B cell (primary cell): ENCODE results near the gene RALGAPA2. TPM values are rescaled to one million over a fixed set of nuclear protein-coding genes. Genes with fewer than 3 reads are reported as not detected.

Source experiments
- ATAC-seq: fragments of 200-7000 bp; cut with Tn5 transposase; one replicate; pipeline ENCODE4 v1.10.0; 2021; ENCODE audit warnings: low read depth, mild to moderate bottlenecking, moderate number of reproducible peaks, moderate library complexity
- CTCF ChIA-PET: fragments of 350-600 bp; sonication (Branson Sonifier 250); formaldehyde crosslinking; loops from one replicate; lab custom pipeline; 2021; ENCODE audit warnings: antibody characterized with exemption, inconsistent platforms; lab: Charles Lee
- POLR2A ChIA-PET: fragments of 350-600 bp; sonication (Branson Sonifier 250); formaldehyde crosslinking; loops from one replicate; lab custom pipeline; 2021; ENCODE audit warnings: antibody characterized with exemption; lab: Charles Lee
- DNase-seq: peaks from one replicate; pipeline ENCODE4 v3.0.0; 2013
- H2AFZ ChIP-seq: 2 replicates; pipeline ENCODE4 v1.6.1; 2012; ENCODE audit warnings: mild to moderate bottlenecking, low read depth, low read length; ENCODE audit not compliant: insufficient read depth, poor library complexity, severe bottlenecking
- H3K27ac ChIP-seq, 2 donors: 1 replicate in 1 of 2; 2 replicates in 1 of 2; pipeline ENCODE4 v1.5.1; 2012 to 2013; ENCODE audit warnings: low read length in 2 of 2, mild to moderate bottlenecking in 2 of 2, moderate library complexity in 1 of 2
- H3K27me3 ChIP-seq, 4 experiments: fragments of 200-600 bp in 1 of 4; sonication (generic) in 1 of 4; replicated peaks in 1 of 4; 1 replicate in 2 of 4; 2 replicates in 2 of 4; pipeline versions ENCODE4 v1.6.1 to v1.7.0; 2013 to 2016; ENCODE audit warnings: low read length in 3 of 4, mild to moderate bottlenecking in 2 of 4, mixed read lengths in 1 of 4, moderate library complexity in 1 of 4; ENCODE audit not compliant: insufficient read depth in 4 of 4, control insufficient read depth in 3 of 4; ENCODE audit errors: control extremely low read depth in 1 of 4
- H3K36me3 ChIP-seq, 2 experiments: replicated peaks in 1 of 2; 1 replicate in 1 of 2; 2 replicates in 1 of 2; pipeline versions ENCODE4 v1.6.1 to v1.7.1; 2013; ENCODE audit warnings: low read length in 1 of 2; ENCODE audit not compliant: insufficient read depth in 2 of 2, control insufficient read depth in 1 of 2; ENCODE audit errors: control extremely low read depth in 1 of 2, extremely low read depth in 1 of 2
- H3K4me1 ChIP-seq, 2 donors: fragments of 200-600 bp in 1 of 2; sonication (generic) in 1 of 2; 1 replicate in 1 of 2; 2 replicates in 1 of 2; pipeline versions ENCODE4 v1.5.1 to v1.6.1; 2013 to 2017; ENCODE audit warnings: low read length in 2 of 2; ENCODE audit not compliant: control insufficient read depth in 2 of 2, insufficient read depth in 2 of 2
- H3K4me2 ChIP-seq: replicated peaks from 2 replicates; pipeline ENCODE3; 2012; ENCODE audit warnings: mild to moderate bottlenecking, low read depth, low read length; ENCODE audit not compliant: poor library complexity, severe bottlenecking
- H3K4me3 ChIP-seq, 5 experiments: fragments of 200-600 bp in 1 of 5; sonication (generic) in 1 of 5; 1 replicate in 3 of 5; 2 replicates in 2 of 5; pipeline versions ENCODE4 v1.5.1 to v1.7.0; 2011 to 2016; ENCODE audit warnings: low read length in 4 of 5, mild to moderate bottlenecking in 4 of 5, low read depth in 2 of 5, control low read depth in 1 of 5, moderate library complexity in 1 of 5; ENCODE audit not compliant: insufficient read depth in 1 of 5; ENCODE audit errors: control extremely low read depth in 1 of 5, extremely low read depth in 1 of 5
- H3K79me2 ChIP-seq: fragments of 200-600 bp; sonication (generic); one replicate; pipeline ENCODE4 v1.6.0; 2016; ENCODE audit warnings: low read length; ENCODE audit not compliant: control insufficient read depth, insufficient read depth
- H3K9ac ChIP-seq: fragments of 200-600 bp; sonication (generic); 2 replicates; pipeline ENCODE4 v1.6.1; 2017; ENCODE audit warnings: mild to moderate bottlenecking, low read length, moderate library complexity
- H3K9me3 ChIP-seq, 3 donors: one replicate each; pipeline versions ENCODE4 v1.6.1 to v1.7.1; 2013; ENCODE audit warnings: low read length in 2 of 3; ENCODE audit not compliant: control insufficient read depth in 2 of 3, insufficient read depth in 1 of 3; ENCODE audit errors: control extremely low read depth in 1 of 3
- H4K20me1 ChIP-seq: 2 replicates; pipeline ENCODE4 v1.6.0; 2012; ENCODE audit warnings: mild to moderate bottlenecking, low read length; ENCODE audit not compliant: insufficient read depth, control insufficient read depth, poor library complexity, severe bottlenecking
- H3K27ac Mint-ChIP-seq: one replicate; pipeline ENCODE4 v1.8.0; 2021; ENCODE audit warnings: mixed read lengths
- H3K27me3 Mint-ChIP-seq: one replicate; pipeline ENCODE4 v1.8.0; 2021; ENCODE audit warnings: mixed read lengths
- H3K4me1 Mint-ChIP-seq: one replicate; pipeline ENCODE4 v1.8.0; 2021; ENCODE audit warnings: mixed read lengths
- H3K4me3 Mint-ChIP-seq: one replicate; pipeline ENCODE4 v1.8.0; 2021; ENCODE audit warnings: mixed read lengths
- H3K9me3 Mint-ChIP-seq: one replicate; pipeline ENCODE4 v1.8.0; 2022; ENCODE audit warnings: mixed read lengths; ENCODE audit not compliant: insufficient read depth
- CTCF ChIP-seq: fragments of 200-600 bp; IDR thresholded peaks from one replicate; pipeline ENCODE4 v1.8.0; 2022; ENCODE audit warnings: antibody characterized with exemption, mild to moderate bottlenecking
- EZH2 ChIP-seq: IDR thresholded peaks from 2 replicates; pipeline ENCODE4 v1.6.1; 2012; ENCODE audit warnings: borderline replicate concordance, low read depth, mild to moderate bottlenecking, moderate library complexity, low read length; ENCODE audit not compliant: insufficient read depth, poor library complexity, severe bottlenecking
- WGBS: methylation state at CpG from one replicate; pipeline ENCODE4 v1.1.5; 2013; ENCODE audit warnings: missing lambda C conversion rate; ENCODE audit not compliant: insufficient coverage; 5-methylcytosine and 5-hydroxymethylcytosine counted together
- intact Hi-C: fragments of 100-400 bp; cut with micrococcal nuclease; formaldehyde crosslinking; loops from one replicate; pipeline ENCODE4 v1.10.0; 2022
- polyA plus RNA-seq: library from polyadenylated mRNA; depleted of rRNA; stranded (reverse); fragments of >200 nt; gene quantifications from 2 replicates; pipeline ENCODE4 v1.2.3, GENCODE V29; 2012
- total RNA-seq, 2 donors: library from RNA; stranded (reverse); fragments of 120-200 nt in 1 of 2; gene quantifications; 1 replicate in 1 of 2; 2 replicates in 1 of 2; pipeline versions ENCODE4 v1.2.3 to v1.2.4, GENCODE V29; 2013 to 2022

RALGAPA2 gene
- total and polyA plus RNA-seq, 2 donors (not counting 1 experiment from before 2014, with no cell fraction given), result 6.4 to 33.1 TPM

GRCh38 chr20:20737158-20737557, 24.7 kb upstream of the RALGAPA2 start:
- intact Hi-C loops, result no loop called here
- Histone ChIP-seq H3K9me3 (no peaks in the 10 kb centered on the region), H3K27ac (no peak overlapping the region), H3K79me2 (no peaks in the 10 kb centered on the region), H2AFZ (no peak overlapping the region), H3K9ac (no peak overlapping the region), H3K4me2 (no peak overlapping the region), H4K20me1 (no peaks in the 10 kb centered on the region), H3K27me3 (no peaks in the 10 kb centered on the region), H3K4me3 (no peak overlapping the region), H3K4me1 (peaks cover 13 to 15% of the 10 kb centered on the region in 2 donors), H3K36me3 (no peaks in the 10 kb centered on the region)
- TF ChIP-seq EZH2 (no peak), CTCF (no peak)
- Mint-ChIP-seq H3K9me3 (no peaks in the 10 kb centered on the region), H3K27ac (no peak overlapping the region), H3K4me1 (peaks cover 12% of the 10 kb centered on the region), H3K27me3 (peaks cover 14% of the 10 kb centered on the region), H3K4me3 (no peak overlapping the region)
- WGBS, result 0% methylated on average over 1 of the region's 2 CpGs
- ATAC-seq (no peak), DNase-seq (no peak)
- ChIA-PET CTCF (no interaction called here), POLR2A (no interaction called here)

GRCh38 chr20:20736303-20736702, 23.9 kb upstream of the RALGAPA2 start:
- ChIA-PET POLR2A (no interaction called here), CTCF (no interaction called here)
- Histone ChIP-seq H3K27ac (no peak overlapping the region), H3K79me2 (no peaks in the 10 kb centered on the region), H3K4me1 (peaks cover 13 to 15% of the 10 kb centered on the region in 2 donors), H3K4me2 (no peak overlapping the region), H3K36me3 (no peaks in the 10 kb centered on the region), H3K27me3 (no peaks in the 10 kb centered on the region), H3K9ac (no peak overlapping the region), H3K9me3 (no peaks in the 10 kb centered on the region), H4K20me1 (no peaks in the 10 kb centered on the region), H3K4me3 (no peak overlapping the region), H2AFZ (no peak overlapping the region)
- no peak overlapping the region for H3K4me3 Mint-ChIP-seq
- H3K27me3 Mint-ChIP-seq, result peaks cover 5% of the 10 kb centered on the region
- H3K4me1 Mint-ChIP-seq, result peaks cover 12% of the 10 kb centered on the region
- H3K9me3 Mint-ChIP-seq, result no peaks in the 10 kb centered on the region
- H3K27ac Mint-ChIP-seq, result no peak overlapping the region
- ATAC-seq (no peak), DNase-seq (no peak)
- WGBS, result 97% methylated on average over 4 of the region's 6 CpGs
- intact Hi-C loops, result no loop called here
- TF ChIP-seq EZH2 (no peak), CTCF (no peak)
